ENCODE data around the gene PLCD4.

Gene PLCD4

DNA sequence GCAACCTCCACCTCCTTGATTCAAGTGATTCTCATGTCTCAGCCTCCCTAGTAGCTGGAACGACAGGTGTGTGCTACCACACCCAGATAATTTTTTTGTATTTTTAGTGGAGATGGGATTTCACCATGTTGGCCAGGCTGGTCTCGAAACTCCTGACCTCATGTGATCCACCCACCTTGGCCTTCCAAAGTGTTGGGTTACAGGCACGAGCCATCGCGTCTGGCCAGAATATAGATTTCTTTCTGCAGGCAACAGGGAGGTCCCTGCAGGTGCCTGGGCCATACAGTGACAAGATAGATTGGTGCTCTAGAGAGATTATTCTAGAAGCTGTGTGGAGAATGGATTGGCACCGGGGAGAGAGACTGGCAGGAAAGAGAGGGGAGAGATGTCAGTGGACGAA is 13.3 kb downstream of the PLCD4 start:
- no peak for DNase-seq (ENCODE audit: low read depth)

DNA sequence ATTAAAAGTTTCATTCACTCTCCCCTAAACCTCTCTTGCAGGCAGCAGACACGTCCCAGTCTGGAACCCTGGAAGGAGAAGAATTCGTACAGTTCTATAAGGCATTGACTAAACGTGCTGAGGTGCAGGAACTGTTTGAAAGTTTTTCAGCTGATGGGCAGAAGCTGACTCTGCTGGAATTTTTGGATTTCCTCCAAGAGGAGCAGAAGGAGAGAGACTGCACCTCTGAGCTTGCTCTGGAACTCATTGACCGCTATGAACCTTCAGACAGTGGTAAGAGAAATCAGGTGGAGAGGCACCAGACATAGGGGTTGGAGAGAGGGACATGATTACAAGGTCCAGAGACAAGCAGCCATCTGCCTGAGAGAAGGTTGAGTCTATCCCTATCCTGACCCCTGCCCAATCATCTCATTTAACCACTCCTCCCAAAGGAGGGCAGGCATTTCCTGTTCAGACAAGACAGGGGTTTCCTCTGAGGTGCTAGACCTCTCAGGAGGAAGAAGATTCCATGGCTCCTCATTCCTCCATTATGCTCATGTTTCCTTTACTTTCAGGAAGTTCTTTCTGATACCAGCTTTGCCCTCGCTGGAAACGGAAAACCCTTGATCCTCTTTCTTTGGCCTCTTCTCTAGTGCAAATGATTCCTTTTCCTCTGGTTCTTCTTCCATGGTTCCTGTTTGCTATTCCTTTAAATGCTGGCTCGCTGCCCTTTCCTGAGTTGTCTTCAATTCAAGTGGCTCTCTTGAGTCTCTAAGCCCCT is 15.1 kb downstream of the PLCD4 start:
- peak; percentile 9 for DNase-seq (ENCODE audit: low read depth)

DNA sequence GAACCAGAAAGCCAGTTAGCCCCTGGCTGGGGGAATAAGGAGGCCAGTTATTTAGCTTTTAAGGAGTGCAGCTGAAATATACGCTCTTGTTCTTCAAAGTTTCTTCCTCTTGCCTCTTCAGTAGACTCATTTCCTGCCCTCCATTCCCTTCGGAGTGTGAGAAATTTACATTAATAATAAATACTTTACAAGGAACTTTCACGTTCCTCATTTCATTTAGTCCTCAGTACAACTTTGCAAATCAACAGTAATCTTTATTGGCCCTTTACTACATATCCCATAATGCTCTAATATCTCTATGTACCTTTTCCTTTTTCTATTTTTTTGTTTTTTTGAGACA is 15.6 kb downstream of the PLCD4 start:
- DNase-seq (ENCODE audit: low read depth): no peak

DNA sequence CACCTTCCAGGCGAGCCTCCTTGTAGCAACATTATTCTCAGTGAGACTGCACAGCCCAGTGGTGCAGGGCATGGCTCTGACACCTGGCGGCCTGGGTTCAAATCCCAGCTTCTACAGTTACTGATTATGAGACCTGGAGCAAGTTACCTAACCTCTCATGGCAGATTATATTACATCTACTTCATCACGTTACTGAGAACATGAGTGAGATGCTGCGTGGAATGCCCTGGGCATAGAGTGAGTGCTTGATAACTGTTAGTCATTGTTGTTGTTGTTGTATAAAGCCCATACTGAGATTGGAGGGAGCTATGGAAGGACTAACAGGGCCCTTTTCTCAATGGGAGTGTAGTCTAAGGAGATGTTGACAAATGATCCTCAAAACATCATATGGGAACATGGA is 18.7 kb downstream of the PLCD4 start:
- DNase-seq (ENCODE audit: low read depth): no peak

DNA sequence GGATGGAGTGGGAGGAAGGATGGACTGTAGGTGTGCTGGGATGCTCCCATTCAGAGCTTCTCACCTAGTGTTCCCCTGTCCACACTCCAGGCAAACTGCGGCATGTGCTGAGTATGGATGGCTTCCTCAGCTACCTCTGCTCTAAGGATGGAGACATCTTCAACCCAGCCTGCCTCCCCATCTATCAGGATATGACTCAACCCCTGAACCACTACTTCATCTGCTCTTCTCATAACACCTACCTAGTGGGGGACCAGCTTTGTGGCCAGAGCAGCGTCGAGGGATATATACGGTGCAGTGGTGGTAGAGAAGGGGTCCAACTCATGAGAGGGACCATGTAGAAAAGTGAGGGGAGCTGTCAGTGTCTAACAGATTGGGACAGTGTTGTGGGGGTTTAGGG is 20.2 kb downstream of the PLCD4 start:
- no peak for DNase-seq (ENCODE audit: low read depth)

DNA sequence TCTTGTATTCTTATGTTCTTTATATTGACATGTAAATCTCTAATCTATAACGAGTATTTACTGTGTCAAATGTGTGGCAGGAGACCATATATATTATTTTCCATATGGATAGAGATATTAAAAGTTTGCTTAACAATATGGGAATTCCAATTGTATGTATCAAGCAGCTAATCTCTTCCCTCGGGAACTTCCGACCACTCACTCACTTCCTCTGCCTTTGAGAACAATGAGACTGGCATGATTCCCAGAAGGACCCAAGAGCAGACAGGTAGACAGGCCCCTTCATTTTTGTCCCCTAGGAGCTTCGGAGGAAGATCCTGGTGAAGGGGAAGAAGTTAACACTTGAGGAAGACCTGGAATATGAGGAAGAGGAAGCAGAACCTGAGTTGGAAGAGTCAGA is 24.1 kb downstream of the PLCD4 start:
- peak; percentile 11 for DNase-seq (ENCODE audit: low read depth)

DNA sequence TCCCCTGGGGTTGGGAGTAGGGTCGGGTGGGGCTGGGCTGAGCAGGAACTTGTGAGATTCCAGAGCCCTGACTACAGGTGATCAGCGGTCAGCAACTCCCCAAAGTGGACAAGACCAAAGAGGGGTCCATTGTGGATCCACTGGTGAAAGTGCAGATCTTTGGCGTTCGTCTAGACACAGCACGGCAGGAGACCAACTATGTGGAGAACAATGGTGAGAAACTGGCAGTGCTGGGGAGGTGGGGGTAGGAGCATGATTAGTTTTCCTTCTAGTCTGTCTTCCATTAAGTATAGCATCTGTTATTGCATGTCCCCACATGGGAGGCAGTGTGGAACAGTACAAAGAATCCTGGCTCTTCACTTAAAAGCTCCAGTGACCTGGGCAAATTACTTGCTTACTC is 28.0 kb downstream of the PLCD4 start:
- DNase-seq (ENCODE audit: low read depth): no peak

DNA sequence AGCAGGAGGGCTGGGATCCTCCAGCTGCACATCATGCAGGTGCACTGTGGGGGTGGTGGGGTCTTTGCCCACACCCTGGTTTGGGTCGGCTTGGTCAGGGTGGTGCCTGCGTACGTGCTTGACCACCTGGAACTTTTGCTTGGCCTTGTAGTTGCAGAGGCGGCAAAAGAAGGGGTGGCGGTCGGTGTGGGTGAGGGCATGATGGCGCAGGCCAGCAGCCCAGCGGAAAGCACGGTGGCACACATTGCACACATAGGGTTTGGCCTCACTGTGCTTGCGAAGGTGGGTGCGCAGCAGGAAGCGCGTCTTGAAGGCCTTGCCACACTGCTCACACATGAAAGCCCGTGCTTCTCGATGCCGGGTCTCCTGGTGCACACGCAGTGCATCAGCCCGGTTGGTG is 30.7 kb downstream of the PLCD4 start:
- no peak for DNase-seq (ENCODE audit: low read depth)

DNA sequence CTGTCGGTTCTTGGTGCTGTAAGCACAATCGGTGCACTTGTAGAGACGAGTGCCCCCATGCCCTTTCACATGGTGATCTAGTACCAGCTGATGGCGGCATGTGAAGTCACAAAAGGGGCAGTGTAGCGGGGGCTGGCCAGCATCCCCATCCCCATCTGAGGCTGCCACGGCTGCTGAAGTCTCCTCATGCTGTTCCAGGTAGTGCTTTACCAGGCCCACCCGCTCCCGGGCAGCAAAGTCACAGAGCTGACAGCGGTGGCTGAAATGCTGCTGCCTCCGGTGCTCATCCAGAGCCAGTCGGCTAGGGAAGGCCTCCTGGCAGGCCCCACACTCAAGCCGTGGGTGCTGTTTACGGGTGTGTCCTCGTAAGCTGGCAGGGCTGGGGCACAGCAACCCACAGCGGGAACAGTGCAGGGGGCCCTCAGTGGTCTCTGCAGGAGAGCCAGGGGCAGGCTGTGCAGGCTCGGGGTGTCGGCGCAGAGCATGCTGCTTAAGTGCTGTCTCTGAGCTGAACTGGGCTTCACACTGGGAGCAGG is 34.5 kb downstream of the PLCD4 start:
- DNase-seq (ENCODE audit: low read depth): no peak

DNA sequence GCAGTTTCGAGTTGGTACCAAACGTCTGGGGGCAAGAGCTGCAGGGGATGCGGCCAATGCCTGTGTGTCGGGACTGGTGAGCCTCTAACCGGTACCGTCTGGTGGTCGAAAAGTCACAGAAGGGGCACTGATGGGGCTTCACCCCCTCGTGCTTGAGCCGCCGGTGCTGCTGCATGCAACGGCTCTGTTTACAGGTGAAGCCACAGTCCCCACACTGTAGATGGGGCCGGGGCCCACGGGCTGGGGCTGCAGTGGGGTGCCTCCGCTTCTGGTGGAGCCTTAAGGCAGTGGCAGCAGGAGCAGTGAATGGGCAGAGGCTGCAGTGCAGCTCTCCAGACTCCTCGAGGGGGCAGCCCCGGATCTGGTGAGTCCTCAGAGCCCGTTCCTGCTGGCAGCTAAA is 35.1 kb downstream of the PLCD4 start:
- no peak for DNase-seq (ENCODE audit: low read depth)

DNA sequence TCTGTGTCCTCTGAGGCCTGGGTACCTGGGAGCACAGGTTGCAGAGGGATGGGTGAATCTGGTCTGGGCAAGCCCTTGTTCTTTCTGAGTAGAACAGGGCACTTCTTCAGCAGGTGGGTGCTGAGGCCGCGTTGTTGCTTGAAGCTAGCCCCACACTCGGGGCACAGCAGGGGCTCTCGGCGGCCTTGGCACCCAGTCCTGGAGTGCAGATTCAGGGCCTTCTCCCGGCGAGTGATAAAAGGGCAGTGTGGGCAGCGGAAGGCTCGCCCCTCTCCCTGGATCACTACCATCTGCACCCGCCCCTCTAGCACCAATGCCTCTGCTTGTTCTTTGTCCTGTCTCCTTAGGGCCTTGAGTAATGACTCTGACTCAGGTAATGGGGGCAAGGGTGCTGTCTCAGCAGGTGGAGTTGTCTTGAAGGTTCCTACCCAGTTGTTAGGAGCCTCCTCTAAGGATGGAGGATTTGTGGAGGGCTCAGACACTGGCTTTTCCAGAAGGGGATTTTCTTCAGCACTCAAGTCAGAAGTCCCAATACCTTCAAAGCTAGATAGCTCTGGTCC is 36.1 kb downstream of the PLCD4 start:
- no peak for DNase-seq (ENCODE audit: low read depth)

DNA sequence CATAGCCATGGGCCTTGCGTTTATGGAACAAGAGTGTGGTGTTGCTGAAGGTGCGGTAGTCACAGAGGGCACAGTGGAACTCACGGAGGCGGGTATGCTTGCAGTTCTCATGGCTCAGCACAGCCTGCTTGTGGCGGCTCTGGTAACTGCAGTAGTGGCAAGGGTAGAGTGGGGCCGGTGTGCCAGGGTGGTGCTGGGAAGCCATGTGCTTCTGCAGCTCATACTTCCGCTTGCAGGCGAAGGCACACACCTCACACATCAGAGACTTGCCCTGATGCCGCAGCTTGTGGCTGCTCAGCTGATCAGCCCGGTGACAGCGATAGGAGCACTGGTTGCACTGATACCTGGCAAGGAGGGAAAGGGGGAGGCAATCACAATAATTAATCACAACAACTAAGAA is 37.0 kb downstream of the PLCD4 start:
- DNase-seq (ENCODE audit: low read depth): no peak

DNA sequence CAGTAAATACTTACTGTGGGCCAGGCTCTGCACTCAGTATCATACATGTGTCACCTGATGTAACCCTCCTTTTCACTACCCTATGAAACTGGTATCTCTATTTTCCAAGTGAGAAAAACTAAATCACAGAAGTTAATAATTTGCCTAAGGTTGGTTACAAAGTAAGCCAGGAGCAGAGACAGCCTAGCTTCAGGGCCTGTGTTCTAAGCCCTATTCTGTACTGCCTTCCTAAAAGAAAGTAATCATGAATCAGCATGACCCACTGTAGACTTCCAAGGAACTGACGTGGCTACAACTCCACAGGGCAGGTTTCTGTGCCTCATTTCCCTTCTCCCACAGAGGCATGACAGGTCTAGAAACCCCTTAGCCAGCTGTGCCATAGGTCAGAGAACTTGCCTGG is 37.4 kb downstream of the PLCD4 start:
- DNase-seq (ENCODE audit: low read depth): peak; percentile 12

DNA sequence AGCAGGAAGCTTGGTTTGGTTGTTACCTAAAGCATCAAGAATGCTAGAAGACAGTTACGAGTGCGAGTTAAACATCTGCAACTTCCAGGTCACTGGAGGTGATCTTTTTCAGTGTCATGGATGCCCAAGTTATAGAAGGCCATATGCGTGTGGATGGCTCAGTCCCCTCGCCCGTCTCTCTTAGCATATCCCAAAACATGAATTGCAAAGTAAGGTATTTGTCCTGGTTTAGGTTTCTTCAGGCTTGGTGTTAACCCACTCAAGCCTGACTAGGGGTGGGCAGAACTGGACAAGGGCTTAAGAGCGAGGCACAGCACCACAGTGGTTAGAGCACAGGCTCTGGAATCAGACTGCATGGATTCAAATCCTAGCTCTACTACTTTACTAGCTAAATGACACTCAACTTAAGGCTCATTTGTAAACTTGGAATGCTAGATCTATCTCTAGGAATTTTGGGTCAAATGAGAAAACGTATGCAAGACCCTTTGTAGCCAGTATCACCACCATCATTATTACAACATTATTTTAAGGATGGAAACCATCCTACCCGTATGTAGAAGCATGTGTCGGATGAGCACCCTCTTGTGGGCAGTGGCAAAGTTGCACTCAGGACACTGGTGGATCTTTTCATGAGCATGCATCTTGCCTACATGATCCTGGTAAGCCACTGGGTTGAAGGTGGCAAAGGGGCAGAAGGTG is 40.5 kb downstream of the PLCD4 start:
- peak; percentile 62 for DNase-seq (ENCODE audit: low read depth)

DNA sequence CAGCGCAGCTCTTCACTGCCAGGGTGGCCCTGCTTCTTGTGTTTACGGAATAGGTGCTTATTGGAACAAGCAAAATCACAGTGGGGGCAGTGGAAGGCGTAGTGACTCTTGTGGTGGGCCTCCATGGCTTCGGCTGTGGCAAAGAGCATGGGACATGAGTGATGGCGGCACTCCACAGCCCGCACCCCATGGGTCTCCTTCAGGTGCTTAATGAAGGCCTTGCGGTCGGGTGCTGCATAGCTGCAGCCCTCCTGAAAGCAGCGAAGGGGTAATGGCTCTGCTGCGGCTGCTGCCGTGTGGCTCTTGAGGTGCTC is 41.0 kb downstream of the PLCD4 start:
- DNase-seq (ENCODE audit: low read depth): no peak

DNA sequence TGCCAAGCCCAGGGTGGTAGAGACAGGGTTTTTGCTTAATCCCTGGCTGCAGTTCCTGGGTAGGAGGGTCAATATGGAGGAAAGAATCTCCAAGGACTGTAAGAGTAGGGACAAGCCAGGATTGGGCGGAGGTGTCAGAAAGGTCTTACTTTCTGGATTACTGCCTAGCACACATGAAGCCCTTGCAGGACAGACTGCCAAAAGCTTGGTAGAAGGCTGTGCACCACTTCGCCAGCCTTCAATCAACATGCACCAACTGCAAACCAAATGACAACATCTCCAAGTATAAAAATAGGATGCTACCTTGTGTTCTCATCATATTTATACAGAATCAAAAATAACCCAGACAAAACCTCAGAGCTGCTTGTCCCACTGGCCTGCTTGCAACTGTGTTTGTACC is 48.1 kb downstream of the PLCD4 start:
- no peak for DNase-seq (ENCODE audit: low read depth)

DNA sequence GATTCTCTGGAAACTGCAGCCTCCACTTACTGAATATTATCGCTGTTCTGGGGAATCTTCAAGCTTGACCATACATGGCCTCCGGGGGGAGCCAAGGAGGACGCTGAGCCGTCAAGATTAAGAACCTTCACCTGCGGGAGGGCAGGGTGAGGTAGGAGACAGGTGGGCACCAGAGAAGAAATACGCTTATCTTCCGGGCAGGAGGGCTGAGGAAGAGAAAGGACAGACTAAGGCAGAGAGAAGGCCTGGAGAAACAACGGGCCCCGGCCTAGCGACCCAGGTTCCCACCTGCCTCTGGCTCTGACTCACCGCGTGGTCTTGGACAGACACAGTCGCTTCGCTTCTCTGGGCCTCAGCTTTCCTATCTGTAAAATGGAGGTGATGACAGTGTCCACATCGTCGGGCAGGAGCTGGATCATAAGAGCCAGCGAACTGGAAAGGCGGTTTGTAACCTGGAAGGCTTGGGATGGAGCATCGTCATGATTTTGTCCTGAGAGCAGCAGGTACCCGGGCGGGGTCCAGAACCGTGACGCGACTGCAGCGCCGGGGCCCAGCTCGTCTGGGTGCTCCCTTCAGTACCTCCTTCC is 51.1 kb downstream of the PLCD4 start:
- peak; percentile 32 for DNase-seq (ENCODE audit: low read depth)

DNA sequence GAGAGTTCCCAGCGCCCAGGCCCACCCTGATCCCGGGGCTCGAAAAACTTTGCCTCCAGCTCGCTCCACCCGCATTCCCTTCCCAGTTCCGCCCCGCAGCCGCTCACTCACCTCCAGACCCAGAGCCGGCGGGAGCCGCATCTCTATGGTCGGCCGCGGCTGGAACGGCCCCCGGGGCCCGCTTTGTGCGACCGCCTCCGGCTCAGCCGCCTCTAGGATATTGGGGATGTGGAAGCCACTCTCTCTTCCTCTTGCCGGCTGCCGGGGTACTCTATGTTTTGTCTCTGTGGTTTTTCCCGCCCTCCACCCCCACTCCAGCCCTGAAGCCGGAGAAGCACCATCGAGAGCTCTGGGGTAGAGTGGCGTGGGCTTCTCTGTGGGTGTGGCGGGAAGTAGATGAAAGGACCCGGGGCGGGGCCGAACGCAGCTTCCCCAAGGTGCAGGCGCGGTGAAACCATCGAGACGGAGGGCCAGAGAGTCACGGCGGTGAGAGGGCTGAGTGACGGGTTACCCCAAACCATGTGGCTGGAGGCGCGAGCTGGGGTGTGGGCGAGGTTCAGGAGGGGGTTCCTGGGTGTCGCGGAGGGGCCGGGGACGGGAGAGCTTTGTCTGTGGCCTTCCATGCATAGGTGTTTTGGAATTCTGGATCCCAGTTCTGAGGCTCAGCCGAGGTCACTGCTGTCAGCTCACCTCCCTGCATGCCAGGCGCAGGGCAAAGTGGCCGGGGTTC is 51.7 kb downstream of the PLCD4 start, which contains the start of the genes BCS1L and ZNF142:
TSS of gene BCS1L (plus strand) at position 426 of the 730 bp plus-strand sequence. CDS start 1,305 bp downstream, outside the sequence.
TSS of gene ZNF142 (minus strand) at position 366 of the 730 bp plus-strand sequence. CDS start 3,194 bp downstream, outside the sequence.
- DNase-seq (ENCODE audit: low read depth): peak; percentile 82

DNA sequence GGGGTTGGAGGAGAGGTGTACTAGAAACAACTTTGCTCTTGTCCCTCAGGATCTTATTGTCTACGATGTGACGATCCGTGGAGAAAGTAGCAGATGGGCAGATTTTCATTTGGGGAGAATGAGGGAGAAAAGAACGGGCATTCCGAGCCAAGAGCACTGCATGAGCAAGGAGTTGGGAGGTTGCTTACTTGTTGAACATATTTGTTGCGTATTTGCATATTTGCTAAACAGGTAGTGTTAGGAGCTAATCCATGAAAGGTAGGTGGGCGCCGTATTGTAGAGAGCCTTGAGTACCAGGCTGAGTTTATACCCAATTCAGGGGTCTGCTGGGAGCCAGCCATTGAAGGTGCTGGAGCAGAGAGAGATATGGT is 52.3 kb downstream of the PLCD4 start:
- DNase-seq (ENCODE audit: low read depth): peak; percentile 2

DNA sequence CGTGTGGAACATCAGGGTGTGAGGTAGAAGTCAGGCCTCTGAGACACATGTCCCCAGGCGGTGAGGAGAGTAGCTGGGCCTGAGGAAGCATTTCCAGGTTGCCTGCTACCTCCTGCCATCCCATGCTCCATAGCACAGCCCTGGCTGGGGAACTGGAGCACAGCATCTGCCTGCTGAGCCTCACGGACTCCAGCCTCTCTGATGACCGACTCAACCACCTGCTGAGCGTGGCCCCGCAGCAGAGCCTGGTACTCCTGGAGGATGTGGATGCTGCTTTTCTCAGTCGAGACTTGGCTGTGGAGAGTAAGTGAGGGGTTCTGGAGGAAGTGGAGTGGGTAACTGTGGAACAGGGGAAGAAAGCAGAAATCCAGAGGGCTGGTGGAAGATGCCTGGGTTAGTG is 54.7 kb downstream of the PLCD4 start:
- DNase-seq (ENCODE audit: low read depth): no peak

DNA sequence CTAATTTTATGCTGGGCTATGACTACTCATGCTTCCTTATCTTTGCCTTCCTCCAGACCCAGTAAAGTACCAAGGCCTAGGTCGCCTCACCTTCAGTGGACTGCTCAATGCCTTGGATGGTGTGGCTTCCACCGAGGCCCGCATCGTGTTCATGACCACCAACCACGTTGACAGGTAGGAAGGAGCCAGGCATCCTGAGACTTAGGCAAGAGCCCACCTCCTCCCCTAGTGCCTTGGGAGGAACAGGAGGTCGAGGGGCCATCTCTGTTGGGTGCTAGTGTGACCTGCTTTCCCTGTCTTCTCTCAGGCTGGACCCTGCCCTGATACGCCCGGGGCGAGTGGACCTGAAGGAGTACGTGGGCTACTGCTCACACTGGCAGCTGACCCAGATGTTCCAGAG is 55.1 kb downstream of the PLCD4 start:
- DNase-seq (ENCODE audit: low read depth): no peak

DNA sequence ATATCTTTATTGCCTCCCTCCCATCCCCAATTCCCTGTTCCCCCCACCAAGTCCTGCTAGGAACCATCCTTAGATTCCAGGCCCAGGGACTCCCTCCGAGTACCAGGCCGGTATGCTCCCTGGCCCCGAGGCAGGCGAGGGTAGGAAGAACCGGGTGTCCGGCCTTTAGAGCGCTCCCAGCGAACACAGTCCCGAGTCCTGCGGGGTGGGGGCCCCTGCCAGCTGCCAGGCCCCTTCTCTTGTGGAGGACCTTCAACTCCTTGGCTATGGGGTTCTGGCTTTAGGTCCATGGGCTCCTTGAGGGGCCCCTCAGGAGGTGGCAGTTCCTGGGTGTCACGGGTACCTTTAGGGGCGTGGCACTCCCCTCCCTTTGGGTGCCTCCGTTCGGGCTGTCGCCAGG is 56.2 kb downstream of the PLCD4 start:
- DNase-seq (ENCODE audit: low read depth): no peak
